Stimulated activated CD8-positive, alpha-beta memory T cell treated with anti-CD3 and anti-CD28 coated beads, Interleukin-12 subunit alpha, Interleukin-12 subunit beta, amount 100 ng/mL, for 24 hours (primary cell): ENCODE data around the gene PRRG2.
A peak's percentile ranks its signal among the peaks of the same experiment; 100 is the strongest.

Experiments used
- DNase-seq: peaks from one replicate; pipeline ENCODE4 v3.0.0-alpha.2; 2020; ENCODE audit errors: extremely low read depth

PRRG2 gene

DNA sequence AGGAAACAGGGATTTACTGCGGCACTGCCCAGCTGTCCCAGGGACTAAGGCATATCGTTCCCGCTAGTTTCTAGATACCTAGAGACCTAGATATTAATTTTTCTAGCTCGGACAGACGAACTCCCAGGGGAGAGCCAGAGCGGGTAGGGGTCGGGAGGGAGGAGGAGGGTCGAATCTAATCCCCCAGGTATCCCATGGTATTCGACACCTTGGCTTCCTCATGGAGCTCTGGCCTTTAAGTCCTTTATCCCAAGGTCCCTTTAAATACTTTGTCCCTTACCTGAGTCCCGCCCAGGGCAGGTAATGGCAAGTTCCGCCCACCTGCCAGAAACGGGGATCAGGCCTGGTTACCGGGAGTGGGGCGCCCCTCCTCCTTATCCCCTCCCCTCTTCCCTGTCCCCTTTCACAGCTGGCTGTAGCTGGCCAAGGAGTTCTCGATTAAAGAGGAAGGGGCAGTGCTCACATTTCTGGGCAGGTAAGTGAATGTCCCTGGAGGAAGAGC lies at the start of gene PRRG2:
Gene PRRG2, plus strand, starts transcription at position 310 of the 502 bp plus-strand sequence. CDS start 1,904 bp downstream, outside the sequence.
- no peak for DNase-seq

GRCh38 chr19:49533551-49534488 lies 47.3 kb upstream of the PRRG2 start:
- peak; percentile 67 for DNase-seq

GRCh38 chr19:49534632-49535385 lies 46.3 kb upstream of the PRRG2 start:
- DNase-seq = no peak

DNA sequence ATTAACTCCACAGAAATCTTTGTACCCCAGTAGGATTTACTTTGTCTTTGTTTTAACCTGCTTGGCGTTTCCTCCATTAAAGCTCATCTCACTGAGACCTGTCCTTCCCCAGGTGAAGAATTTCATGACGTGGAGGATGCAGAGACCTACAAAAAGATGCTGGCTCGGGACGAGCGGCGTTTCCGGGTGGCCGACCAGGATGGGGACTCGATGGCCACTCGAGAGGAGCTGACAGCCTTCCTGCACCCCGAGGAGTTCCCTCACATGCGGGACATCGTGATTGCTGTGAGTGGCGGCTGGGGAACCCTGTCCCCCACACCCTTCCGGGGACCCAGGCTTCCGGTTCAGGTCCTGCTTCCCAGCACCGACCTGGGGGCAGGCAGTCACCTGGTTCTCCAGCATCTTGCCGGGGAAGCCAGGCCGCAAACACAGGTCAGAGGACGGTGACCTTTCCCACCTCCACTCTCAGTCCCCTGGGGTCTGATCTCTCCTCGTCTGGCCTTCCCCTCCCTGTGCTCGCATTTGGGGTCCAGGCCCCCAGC lies 44.1 kb upstream of the PRRG2 start:
- no peak for DNase-seq

DNA sequence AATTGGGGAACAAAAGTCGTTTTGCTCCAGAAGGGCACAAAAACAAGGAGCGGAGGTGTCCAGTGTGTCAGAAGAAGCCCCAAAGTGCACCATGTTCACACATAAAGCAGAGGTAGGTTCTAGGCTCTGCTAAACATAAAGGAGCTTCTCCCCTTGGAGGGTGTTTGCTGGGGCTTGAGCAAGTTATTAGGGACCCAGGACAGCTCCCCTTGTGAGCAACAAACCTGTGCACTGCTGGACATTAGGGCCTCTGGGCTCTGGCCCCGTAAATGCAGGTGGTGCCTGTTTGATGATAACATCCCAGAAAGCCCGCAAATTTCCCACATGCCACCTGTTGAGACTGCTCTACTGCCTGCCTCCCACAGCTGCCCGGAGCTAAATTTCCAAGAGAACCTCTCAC lies 42.5 kb upstream of the PRRG2 start:
- no peak for DNase-seq

- DNase-seq = no peak
These were observed 41.7 kb upstream of the PRRG2 start for GRCh38 chr19:49539192-49539952.

GRCh38 chr19:49541914-49542313 lies 39.2 kb upstream of the PRRG2 start:
- DNase-seq = no peak

GRCh38 chr19:49542446-49542845 lies 38.7 kb upstream of the PRRG2 start:
- DNase-seq = no peak

DNA sequence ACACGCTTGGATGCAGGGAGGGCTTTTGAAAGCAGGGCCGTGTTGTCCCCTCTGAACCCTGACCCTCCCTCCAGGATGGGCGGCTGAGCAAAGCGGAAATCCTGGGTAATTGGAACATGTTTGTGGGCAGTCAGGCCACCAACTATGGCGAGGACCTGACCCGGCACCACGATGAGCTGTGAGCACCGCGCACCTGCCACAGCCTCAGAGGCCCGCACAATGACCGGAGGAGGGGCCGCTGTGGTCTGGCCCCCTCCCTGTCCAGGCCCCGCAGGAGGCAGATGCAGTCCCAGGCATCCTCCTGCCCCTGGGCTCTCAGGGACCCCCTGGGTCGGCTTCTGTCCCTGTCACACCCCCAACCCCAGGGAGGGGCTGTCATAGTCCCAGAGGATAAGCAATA lies 38.1 kb upstream of the PRRG2 start:
- DNase-seq = no peak

DNA sequence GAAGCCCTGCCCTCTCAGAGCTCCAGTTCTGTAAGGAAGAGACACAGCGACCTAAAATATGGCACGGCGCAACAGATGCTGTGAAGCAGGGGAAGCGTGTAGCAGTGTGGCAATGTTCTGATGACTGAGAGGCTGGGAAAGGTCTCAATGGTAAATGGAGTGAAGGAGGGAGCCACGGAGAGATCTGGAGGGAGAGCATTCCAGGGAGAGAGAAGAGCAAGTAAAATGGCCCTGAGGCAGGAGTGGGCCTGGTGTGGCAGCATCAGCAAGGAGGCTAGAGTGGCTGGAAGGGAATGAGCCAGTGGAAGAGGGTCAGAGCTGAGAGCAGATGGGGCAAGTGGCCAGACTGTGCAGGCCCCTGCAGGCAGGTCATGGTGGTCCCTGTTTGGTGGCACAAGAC lies 37.0 kb upstream of the PRRG2 start:
- no peak for DNase-seq

GRCh38 chr19:49546825-49547565 lies 34.1 kb upstream of the PRRG2 start:
- no peak for DNase-seq

DNA sequence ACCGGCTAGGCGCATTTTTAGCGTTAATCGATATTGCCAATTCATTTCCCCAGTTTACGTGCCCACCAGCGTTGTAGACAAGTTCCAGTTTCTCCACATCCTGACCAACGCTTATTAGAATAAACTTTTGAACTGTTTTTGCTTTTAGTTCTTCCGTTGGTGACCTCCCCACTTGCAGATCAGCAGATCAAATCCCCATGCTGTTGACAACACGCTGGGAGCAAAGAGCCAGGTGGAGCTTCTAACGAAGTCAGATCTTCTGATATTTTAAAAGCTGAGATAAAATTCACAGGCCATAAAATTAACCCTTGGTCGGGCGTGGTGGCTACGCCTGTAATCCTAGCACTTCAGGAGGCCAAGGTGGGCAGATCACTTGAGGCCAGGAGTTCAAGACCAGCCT lies 32.1 kb upstream of the PRRG2 start:
- no peak for DNase-seq

DNA sequence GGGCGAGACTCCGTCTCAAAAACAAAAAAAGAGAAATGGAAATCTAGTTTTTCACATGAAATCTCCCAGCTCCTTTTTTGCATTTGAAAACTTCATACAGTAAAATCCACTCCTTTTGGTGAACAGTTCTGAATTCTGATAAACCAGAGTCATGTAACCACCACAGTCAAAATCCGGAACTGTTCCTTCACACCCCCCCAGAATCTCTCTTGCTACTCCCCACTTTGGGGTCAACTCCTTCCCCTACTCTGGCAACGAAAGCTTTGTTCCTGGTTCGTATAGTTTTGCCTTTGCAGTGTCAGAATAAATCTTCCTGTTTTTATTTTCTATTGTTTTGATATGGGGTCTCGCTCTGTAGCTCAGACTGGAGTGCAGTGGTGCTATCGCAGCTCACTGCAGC lies 29.6 kb upstream of the PRRG2 start:
- no peak for DNase-seq

GRCh38 chr19:49552749-49553148 lies 28.4 kb upstream of the PRRG2 start:
- DNase-seq = no peak

DNA sequence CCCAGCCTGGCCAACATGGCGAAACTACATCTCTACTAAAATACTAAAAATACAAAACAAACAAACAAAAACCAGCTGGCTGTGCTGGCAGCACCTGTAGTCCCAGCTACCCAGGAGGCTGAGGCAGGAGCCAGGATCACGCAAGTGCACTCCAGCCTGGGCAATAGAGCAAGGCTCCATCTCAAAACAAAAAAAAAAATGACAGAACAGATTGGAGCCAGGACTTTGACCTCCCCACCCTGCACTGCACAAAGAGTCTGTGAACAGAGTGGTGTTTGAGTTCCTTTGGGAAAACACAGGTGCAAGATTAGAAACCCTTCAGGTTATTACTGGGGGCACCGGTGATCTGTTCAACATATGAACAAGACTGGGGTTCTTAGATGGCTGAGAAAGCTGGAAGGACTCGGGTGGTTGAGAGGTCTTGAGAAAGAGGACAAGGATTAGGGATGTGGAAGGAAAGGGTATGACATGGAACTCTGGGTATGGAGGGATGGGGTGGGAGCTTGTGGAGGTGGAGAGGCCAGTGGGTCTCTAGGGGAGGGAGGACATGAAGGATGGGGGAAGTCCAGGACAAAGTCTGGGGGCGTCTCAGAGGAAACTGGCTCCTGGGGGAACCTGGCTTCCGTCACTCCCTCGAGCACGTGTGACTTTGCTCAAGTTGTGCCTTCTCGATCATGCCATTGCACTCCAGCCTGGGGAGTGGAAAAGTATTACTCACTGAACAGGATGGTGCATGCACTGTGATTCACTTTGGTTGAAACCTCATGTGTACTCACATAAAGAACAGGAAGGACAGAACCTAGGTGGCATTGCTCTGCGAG lies 27.5 kb upstream of the PRRG2 start:
- DNase-seq = no peak

- DNase-seq = no peak
These were observed 26.4 kb upstream of the PRRG2 start for GRCh38 chr19:49554701-49555181.

DNA sequence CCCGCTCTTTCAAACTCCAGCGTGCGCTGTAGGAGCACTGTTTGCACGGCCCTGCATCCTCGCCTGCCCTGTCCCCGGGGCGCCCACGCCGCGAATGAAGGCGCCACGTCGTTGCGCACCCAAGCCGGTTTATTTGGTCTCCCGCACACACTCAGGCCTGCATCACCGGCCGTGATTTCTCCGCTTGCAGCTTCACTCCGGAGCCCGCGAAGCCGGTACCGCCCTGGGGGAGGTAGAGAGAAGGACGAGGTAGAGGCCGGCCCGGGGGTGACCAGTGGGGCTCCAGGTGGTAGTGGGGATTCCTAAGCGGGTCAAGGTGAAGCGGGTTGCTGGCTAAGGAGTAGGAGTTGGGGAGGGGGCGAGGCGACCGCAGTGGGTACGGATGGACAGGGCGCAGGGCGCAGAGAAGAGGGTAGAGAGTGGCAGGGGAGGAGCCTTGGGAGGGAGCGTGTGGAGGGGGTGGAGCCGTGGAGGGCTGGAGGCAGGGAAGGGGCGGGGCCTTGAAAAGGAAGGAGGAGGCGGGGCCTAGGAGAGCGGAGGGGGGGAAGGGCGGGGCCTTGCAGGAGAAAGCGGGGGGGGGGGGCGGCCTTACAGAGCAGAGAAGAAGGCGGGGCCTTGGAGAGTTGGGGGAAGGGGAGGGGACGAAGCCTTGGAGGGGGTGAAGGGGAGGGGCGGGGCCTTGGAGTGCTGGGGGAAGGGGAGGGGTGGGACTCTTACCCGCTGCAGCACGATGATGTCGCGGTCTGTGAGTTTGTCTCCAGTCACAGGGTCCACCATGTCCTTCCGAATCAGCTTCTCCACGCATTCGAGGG lies 25.3 kb upstream of the PRRG2 start:
- peak; percentile 57 for DNase-seq

- no peak for DNase-seq
These were observed 24.4 kb upstream of the PRRG2 start for GRCh38 chr19:49556412-49557398.
